ENCODE results near the gene SPOCK1. TPM values are rescaled to one million over a fixed set of nuclear protein-coding genes. Genes with fewer than 3 reads are reported as not detected.

Gene SPOCK1
- polyA plus RNA-seq, 1 donor = 6.3 TPM

DNA sequence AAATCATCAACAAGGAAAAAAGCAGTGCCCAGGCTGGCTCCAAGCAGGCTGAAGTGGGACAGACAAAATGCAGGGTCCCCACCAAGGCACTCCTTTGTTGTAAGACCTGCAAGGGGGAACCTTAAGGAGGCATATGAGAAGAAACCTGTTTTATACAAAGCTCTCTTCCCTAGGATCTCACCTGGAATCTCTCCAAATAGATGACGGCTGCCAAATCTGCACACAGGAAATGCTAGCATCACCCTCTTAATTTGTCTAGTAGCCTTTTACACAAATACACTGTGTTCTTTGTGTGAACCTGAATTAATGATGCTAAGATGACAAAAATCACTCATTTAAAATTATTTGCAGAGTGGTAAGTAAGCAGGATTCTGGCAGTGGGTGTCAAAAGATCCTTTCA lies 280.2 kb downstream of the SPOCK1 start:
- Histone ChIP-seq H3K4me3 (ENCODE audit: low read length) (no peak overlapping the region), H3K36me3 (ENCODE audit: control insufficient read depth, insufficient read depth, low read length) (no peaks in the 10 kb centered on the region), H3K4me1 (ENCODE audit: control insufficient read depth, insufficient read depth, low read length) (peaks cover 12% of the 10 kb centered on the region), H3K9me3 (ENCODE audit: control insufficient read depth, low read depth, low read length) (no peaks in the 10 kb centered on the region), H3K27me3 (ENCODE audit: control insufficient read depth, insufficient read depth, low read length) (no peaks in the 10 kb centered on the region), H3K27ac (ENCODE audit: low read length) (no peak overlapping the region)
- no CpG with 5 or more reads among the region's 1 CpG for WGBS (ENCODE audit: insufficient coverage, low lambda C conversion rate)
- DNase-seq = no peak

DNA sequence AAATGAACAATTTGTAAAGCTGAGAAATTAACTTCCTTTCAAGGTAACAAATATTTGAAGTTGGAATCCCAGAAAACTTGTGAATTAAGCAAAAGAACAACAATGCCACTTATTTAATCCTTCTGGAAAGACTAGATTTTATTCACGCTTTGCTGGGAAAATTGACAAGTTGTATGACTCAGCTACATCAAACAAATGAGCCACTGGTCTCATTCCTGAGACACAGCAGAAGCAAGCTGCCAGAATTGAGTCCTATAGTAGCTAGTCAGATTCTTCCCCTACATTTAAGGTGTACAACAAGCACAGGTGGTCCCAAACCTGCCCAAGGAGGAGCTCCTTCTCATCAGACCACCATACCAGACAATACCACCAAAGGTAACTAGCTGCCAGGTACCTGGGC lies 280.7 kb downstream of the SPOCK1 start:
- Histone ChIP-seq H3K4me1 (ENCODE audit: control insufficient read depth, insufficient read depth, low read length) (peaks cover 12% of the 10 kb centered on the region), H3K27ac (ENCODE audit: low read length) (no peak overlapping the region), H3K27me3 (ENCODE audit: control insufficient read depth, insufficient read depth, low read length) (no peaks in the 10 kb centered on the region), H3K36me3 (ENCODE audit: control insufficient read depth, insufficient read depth, low read length) (no peaks in the 10 kb centered on the region), H3K4me3 (ENCODE audit: low read length) (no peak overlapping the region), H3K9me3 (ENCODE audit: control insufficient read depth, low read depth, low read length) (no peaks in the 10 kb centered on the region)
- DNase-seq = no peak
- WGBS (ENCODE audit: insufficient coverage, low lambda C conversion rate) = no CpG with 5 or more reads among the region's 1 CpG

DNA sequence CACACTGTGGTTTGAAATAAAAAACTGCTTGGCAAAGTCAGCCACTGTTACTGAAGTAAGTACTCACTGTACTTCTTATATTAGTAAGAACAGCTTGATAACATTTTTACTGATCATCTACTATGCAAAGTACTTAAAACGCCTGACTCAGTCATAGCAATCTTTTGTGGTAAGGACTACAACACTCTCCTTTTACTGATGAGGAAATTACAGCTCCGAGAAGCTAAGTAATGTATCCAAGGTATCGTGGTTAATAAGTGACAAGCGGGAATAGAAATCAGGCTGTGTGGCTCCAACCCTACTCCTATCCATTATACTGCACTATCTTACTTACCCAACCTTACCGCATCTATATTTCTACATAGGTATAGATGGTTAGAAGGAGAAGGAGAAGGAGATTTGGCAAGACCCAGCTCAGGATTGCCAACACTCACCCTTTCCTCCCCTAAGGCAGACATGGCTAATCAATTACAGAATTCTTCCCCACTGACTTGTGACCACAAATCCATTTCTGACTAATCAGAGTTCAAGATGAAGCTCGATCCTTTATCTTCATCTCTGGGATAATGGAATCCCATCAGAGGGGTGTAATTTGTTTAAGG lies 281.4 kb downstream of the SPOCK1 start:
- WGBS (ENCODE audit: insufficient coverage, low lambda C conversion rate) = 86% methylated on average over 1 of the region's 6 CpGs
- no peaks in the 10 kb centered on the region for H3K9me3 ChIP-seq (ENCODE audit: control insufficient read depth, low read depth, low read length)
- H3K27ac ChIP-seq (ENCODE audit: low read length) = no peak overlapping the region
- no peaks in the 10 kb centered on the region for H3K36me3 ChIP-seq (ENCODE audit: control insufficient read depth, insufficient read depth, low read length)
- no peak overlapping the region for H3K4me3 ChIP-seq (ENCODE audit: low read length)
- peaks cover 12% of the 10 kb centered on the region for H3K4me1 ChIP-seq (ENCODE audit: control insufficient read depth, insufficient read depth, low read length)
- H3K27me3 ChIP-seq (ENCODE audit: control insufficient read depth, insufficient read depth, low read length) = no peaks in the 10 kb centered on the region
- DNase-seq = no peak

DNA sequence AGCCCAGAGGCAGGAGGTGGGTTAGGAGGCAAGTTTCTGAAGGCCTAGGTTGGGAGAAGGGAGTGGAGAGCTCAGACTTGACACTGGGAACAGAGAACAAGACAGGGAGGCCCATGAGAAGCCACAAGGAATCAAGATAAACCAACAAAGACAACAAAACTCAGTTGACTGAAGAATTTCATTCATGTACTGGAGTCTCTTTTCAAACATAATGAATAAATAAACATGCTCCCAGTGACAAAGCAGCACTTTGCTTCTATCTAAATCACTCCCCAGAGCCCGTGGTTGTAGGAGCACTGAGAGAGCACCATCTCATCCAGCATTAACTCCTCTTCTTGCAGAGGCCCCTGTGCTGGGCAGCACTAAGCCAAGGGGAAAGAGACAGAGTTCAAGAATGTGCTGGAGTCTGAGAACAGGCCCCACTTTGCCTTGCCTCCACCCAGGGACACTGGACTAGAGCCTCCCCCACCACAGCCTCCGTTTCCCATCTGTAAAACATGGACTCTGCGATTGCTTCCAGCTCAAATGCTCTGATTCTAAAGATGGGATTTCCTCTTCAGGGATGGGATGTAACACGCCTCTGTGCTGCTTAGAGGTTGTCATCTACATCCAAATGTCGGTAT lies 282.0 kb downstream of the SPOCK1 start:
- Histone ChIP-seq H3K4me1 (ENCODE audit: control insufficient read depth, insufficient read depth, low read length) (peaks cover 12% of the 10 kb centered on the region), H3K27me3 (ENCODE audit: control insufficient read depth, insufficient read depth, low read length) (no peaks in the 10 kb centered on the region), H3K27ac (ENCODE audit: low read length) (no peak overlapping the region), H3K36me3 (ENCODE audit: control insufficient read depth, insufficient read depth, low read length) (no peaks in the 10 kb centered on the region), H3K9me3 (ENCODE audit: control insufficient read depth, low read depth, low read length) (no peaks in the 10 kb centered on the region), H3K4me3 (ENCODE audit: low read length) (no peak overlapping the region)
- no peak for DNase-seq
- WGBS (ENCODE audit: insufficient coverage, low lambda C conversion rate) = no CpG with 5 or more reads among the region's 5 CpGs

DNA sequence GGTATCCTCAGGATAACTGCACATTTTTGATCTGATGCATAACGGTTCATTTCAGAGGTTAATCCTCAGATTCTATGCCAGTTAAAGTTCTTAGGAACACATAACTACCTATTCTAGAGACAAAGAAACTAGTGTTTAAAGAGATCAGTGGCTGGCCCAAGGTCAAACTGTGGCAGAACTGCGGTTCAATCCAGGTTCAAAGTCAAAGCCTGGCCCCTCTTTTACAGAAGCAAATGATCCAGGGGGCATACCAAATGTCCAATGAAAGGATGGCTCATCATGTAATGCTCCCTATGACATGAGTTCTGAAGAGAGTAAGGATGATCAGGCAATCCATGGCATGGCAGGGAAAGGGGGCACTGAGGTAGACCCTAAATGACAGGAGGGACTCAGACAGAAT lies 283.3 kb downstream of the SPOCK1 start:
- no peak for DNase-seq
- Histone ChIP-seq H3K4me1 (ENCODE audit: control insufficient read depth, insufficient read depth, low read length) (peaks cover 12% of the 10 kb centered on the region), H3K36me3 (ENCODE audit: control insufficient read depth, insufficient read depth, low read length) (no peaks in the 10 kb centered on the region), H3K27me3 (ENCODE audit: control insufficient read depth, insufficient read depth, low read length) (no peaks in the 10 kb centered on the region), H3K27ac (ENCODE audit: low read length) (no peak overlapping the region), H3K9me3 (ENCODE audit: control insufficient read depth, low read depth, low read length) (no peaks in the 10 kb centered on the region), H3K4me3 (ENCODE audit: low read length) (no peak overlapping the region)
- WGBS (ENCODE audit: insufficient coverage, low lambda C conversion rate) = 0% methylated on average over 1 of the region's 2 CpGs

DNA sequence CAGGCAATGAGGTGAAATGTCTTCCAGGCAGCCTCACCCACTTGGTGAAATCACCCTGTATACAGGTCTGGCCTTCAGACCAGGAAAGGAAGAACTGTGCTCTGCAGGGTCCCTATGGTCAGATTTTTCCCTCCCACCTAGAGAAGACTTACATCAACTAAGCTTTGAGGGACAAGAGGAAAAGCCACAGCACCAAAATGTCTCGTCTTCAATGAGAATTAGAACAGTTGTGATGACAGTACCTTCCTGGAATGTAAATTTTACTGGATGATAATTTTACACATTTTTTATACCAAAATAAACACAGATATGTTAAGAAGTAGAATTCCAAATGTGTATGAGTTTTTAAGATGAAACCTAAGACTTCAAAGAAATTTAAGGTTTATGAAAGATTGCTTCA lies 283.9 kb downstream of the SPOCK1 start:
- WGBS (ENCODE audit: insufficient coverage, low lambda C conversion rate) = no CpG with 5 or more reads among the region's 1 CpG
- no peaks in the 10 kb centered on the region for H3K27me3 ChIP-seq (ENCODE audit: control insufficient read depth, insufficient read depth, low read length)
- no peak for DNase-seq

DNA sequence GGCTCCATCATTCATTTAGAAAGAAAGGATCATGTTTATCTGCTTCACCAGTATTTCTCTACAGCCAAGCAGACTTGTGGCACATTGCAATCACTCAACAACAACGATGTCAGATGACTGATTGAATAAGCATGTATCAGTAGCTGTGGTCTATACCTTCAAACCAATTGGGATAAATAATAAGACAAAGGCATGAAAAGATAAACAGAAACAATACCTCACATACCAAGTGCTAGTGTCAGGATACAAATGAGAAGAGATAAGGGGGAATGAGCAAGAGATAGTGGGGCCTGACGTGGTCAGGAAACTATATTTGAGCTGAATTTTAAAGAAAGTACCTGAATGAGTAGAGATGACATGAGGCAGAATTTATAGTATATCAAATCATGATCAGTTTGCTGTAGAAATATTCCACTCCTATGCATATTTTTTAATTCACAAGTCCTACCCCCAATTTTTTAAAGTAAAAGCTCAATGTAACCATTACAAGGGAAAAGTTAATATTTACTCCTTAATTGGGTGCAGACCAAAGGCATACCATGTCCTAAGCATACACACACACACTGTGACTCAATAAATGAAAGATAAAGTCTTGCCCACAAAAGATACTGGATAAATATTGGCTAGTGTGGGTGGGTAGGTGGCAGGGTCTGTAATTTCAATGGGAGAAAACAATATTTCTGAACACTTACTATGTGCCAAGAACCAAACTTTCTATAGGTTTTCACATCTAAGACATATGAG lies 284.5 kb downstream of the SPOCK1 start:
- Histone ChIP-seq H3K36me3 (ENCODE audit: control insufficient read depth, insufficient read depth, low read length) (no peaks in the 10 kb centered on the region), H3K27ac (ENCODE audit: low read length) (no peak overlapping the region), H3K27me3 (ENCODE audit: control insufficient read depth, insufficient read depth, low read length) (no peaks in the 10 kb centered on the region), H3K4me3 (ENCODE audit: low read length) (no peak overlapping the region), H3K9me3 (ENCODE audit: control insufficient read depth, low read depth, low read length) (no peaks in the 10 kb centered on the region), H3K4me1 (ENCODE audit: control insufficient read depth, insufficient read depth, low read length) (peaks cover 12% of the 10 kb centered on the region)
- DNase-seq = peak in 1 of 2 donors; percentile 7
- WGBS (ENCODE audit: insufficient coverage, low lambda C conversion rate) = 15% methylated on average over 2 of the region's 2 CpGs

More for the DNA sequence above, 283.9 kb downstream of the SPOCK1 start:
- no peak overlapping the region for H3K27ac ChIP-seq (ENCODE audit: low read length)
- H3K9me3 ChIP-seq (ENCODE audit: control insufficient read depth, low read depth, low read length) = no peaks in the 10 kb centered on the region
- peaks cover 12% of the 10 kb centered on the region for H3K4me1 ChIP-seq (ENCODE audit: control insufficient read depth, insufficient read depth, low read length)
- no peak overlapping the region for H3K4me3 ChIP-seq (ENCODE audit: low read length)
- H3K36me3 ChIP-seq (ENCODE audit: control insufficient read depth, insufficient read depth, low read length) = no peaks in the 10 kb centered on the region

DNA sequence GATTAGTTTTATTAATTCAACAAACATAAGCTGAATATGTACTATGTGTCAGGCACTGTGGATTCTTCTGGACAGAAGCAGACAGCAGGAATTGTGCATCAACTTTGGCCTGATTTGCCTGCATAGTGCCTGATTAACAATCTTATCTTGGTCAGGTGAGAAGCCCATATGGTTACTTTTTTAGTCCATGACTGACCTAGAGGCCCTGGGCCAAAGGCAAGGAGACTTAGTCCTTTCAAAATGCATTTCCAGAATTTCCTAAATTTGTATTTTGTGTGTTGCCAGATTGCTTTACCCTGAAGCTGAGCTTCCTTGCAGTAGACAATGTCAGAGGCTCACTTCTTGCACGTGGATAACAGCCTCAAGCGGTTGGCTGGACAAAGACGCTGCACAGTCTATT lies 286.7 kb downstream of the SPOCK1 start:
- WGBS (ENCODE audit: insufficient coverage, low lambda C conversion rate) = no CpG with 5 or more reads among the region's 3 CpGs
- H3K4me3 ChIP-seq (ENCODE audit: low read length) = no peak overlapping the region

DNA sequence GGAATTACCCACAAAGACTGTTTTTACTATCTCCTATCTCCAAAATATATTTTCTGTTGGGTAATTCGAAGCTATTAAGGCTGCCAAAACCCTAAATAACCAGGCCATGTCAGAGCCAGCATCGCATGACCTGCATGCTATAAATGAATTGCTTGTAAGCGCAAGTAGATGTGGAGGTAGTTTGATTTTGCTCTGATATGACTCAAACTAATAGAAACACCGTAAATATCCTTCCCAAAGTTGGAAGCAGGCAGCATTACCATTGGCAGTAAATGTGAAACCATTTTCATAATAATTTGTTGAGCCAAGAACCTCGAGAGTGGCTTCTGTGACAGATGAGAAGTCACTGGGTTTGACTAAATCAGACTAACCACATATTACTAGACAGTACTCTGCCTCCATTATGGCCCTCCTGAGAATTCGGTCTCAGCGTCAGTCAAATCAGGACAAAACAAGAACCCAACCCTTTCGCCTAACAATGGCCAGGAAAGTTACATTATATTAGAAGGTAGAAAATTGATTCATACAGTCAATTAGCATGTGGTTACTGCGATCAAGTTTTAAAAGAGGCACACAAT lies 289.8 kb downstream of the SPOCK1 start:
- WGBS (ENCODE audit: insufficient coverage, low lambda C conversion rate) = 90% methylated on average over 5 of the region's 9 CpGs
- Histone ChIP-seq H3K36me3 (ENCODE audit: control insufficient read depth, insufficient read depth, low read length) (no peaks in the 10 kb centered on the region), H3K27ac (ENCODE audit: low read length) (no peak overlapping the region), H3K4me1 (ENCODE audit: control insufficient read depth, insufficient read depth, low read length) (peaks cover 3% of the 10 kb centered on the region), H3K4me3 (ENCODE audit: low read length) (no peak overlapping the region), H3K9me3 (ENCODE audit: control insufficient read depth, low read depth, low read length) (no peaks in the 10 kb centered on the region), H3K27me3 (ENCODE audit: control insufficient read depth, insufficient read depth, low read length) (no peaks in the 10 kb centered on the region)
- no peak for DNase-seq

More for the DNA sequence above, 286.7 kb downstream of the SPOCK1 start:
- peaks cover 12% of the 10 kb centered on the region for H3K4me1 ChIP-seq (ENCODE audit: control insufficient read depth, insufficient read depth, low read length)
- DNase-seq = no peak
- no peaks in the 10 kb centered on the region for H3K36me3 ChIP-seq (ENCODE audit: control insufficient read depth, insufficient read depth, low read length)
- H3K9me3 ChIP-seq (ENCODE audit: control insufficient read depth, low read depth, low read length) = no peaks in the 10 kb centered on the region
- no peak overlapping the region for H3K27ac ChIP-seq (ENCODE audit: low read length)
- no peaks in the 10 kb centered on the region for H3K27me3 ChIP-seq (ENCODE audit: control insufficient read depth, insufficient read depth, low read length)

DNA sequence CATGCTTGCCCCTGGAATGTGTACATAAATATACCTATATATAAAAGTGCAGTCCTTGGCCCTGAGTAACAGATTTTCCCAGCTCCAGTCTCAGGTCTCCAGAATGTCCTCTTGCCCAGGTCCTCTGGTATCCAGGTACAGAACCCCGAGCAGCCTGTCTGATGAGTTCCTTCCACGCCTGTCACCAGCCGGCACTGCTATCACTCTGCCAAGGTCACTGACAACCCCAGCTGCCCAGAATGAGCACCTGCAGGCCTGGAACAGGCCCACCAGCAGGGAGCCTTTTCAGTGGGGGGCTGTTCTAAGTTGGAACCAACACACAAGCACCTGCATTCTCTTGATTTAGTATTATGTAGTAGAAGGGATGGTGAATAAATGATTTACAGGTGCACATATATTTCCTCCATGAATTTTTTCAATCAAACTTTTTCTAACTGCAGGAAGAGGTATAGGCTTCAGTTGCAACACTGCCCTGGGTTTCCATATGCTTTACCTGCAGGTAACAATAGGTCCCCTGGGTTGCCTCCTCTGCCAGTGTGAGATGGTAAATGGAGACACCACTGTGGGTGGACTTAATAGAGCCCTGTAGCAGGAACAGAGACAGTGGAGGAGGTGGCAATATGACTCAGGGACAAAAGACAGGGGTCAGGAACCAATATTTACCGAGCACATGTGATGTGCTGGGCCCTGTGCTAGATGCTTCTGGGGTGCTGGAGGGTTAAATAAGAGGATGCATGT lies 291.9 kb downstream of the SPOCK1 start:
- Histone ChIP-seq H3K27ac (ENCODE audit: low read length) (no peak overlapping the region), H3K9me3 (ENCODE audit: control insufficient read depth, low read depth, low read length) (no peaks in the 10 kb centered on the region), H3K36me3 (ENCODE audit: control insufficient read depth, insufficient read depth, low read length) (no peaks in the 10 kb centered on the region), H3K4me1 (ENCODE audit: control insufficient read depth, insufficient read depth, low read length) (no peaks in the 10 kb centered on the region), H3K27me3 (ENCODE audit: control insufficient read depth, insufficient read depth, low read length) (no peaks in the 10 kb centered on the region), H3K4me3 (ENCODE audit: low read length) (no peak overlapping the region)
- peak in 1 of 2 donors; percentile 8 for DNase-seq
- no CpG with 5 or more reads among the region's 4 CpGs for WGBS (ENCODE audit: insufficient coverage, low lambda C conversion rate)
